ENCODE measurements around the gene CUL3. TPM values are rescaled to one million over a fixed set of nuclear protein-coding genes. Genes with fewer than 3 reads are reported as not detected.
"Not testable (repeated sequence)": the region's sequence is repeated elsewhere in the genome, so short reads cannot be mapped to it uniquely, and the experiment has no call there.

The CUL3 gene
- total RNA-seq, 2 experiments from 2014 or later, result 74.9 to 77.4 TPM

- no peaks in the 10 kb centered on the region for H3K4me1 Mint-ChIP-seq
- ChIA-PET POLR2A (no interaction called here), CTCF (no interaction called here)
- no peaks in the 10 kb centered on the region for H3K9me3 Mint-ChIP-seq
- no peak overlapping the region for H3K4me3 Mint-ChIP-seq
- no peak for DNase-seq
- H3K27ac Mint-ChIP-seq, result no peak overlapping the region
- peaks cover 4% of the 10 kb centered on the region for H3K27me3 Mint-ChIP-seq
- H3K36me3 Mint-ChIP-seq (ENCODE audit: low read depth), result no peaks in the 10 kb centered on the region
Measured at GRCh38 chr2:224596289-224596688, 11.1 kb upstream of the CUL3 start.

GRCh38 chr2:224595518-224595917, 10.4 kb upstream of the CUL3 start:
- ChIA-PET POLR2A (no interaction called here), CTCF (interaction anchor here (0.5 kb wide), 1 partner anchor 45 kb away, joined by 3 read pairs; no protein-coding TSS in a partner anchor)
- H3K27ac Mint-ChIP-seq, result no peak overlapping the region
- no peak overlapping the region for H3K4me3 Mint-ChIP-seq
- no peaks in the 10 kb centered on the region for H3K4me1 Mint-ChIP-seq
- no peak for DNase-seq
- peaks cover 2% of the 10 kb centered on the region for H3K36me3 Mint-ChIP-seq (ENCODE audit: low read depth)
- H3K9me3 Mint-ChIP-seq, result no peaks in the 10 kb centered on the region
- peaks cover 3% of the 10 kb centered on the region for H3K27me3 Mint-ChIP-seq

GRCh38 chr2:224594840-224595239, 9.7 kb upstream of the CUL3 start:
- Mint-ChIP-seq H3K27ac (no peak overlapping the region), H3K27me3 (no peaks in the 10 kb centered on the region), H3K4me3 (no peak overlapping the region), H3K36me3 (ENCODE audit: low read depth) (peaks cover 2% of the 10 kb centered on the region), H3K4me1 (no peaks in the 10 kb centered on the region), H3K9me3 (no peaks in the 10 kb centered on the region)
- ChIA-PET CTCF (interaction anchor here (0.5 kb wide), 1 partner anchor 44 kb away, joined by 3 read pairs; no protein-coding TSS in a partner anchor), POLR2A (no interaction called here)
- no peak for DNase-seq

- no peak overlapping the region for H3K4me3 Mint-ChIP-seq
- no peak overlapping the region for H3K27ac Mint-ChIP-seq
- H3K36me3 Mint-ChIP-seq (ENCODE audit: low read depth), result peaks cover 2% of the 10 kb centered on the region
- ChIA-PET POLR2A (no interaction called here), CTCF (no interaction called here)
- no peaks in the 10 kb centered on the region for H3K27me3 Mint-ChIP-seq
- no peaks in the 10 kb centered on the region for H3K9me3 Mint-ChIP-seq
- peaks cover 13% of the 10 kb centered on the region for H3K4me1 Mint-ChIP-seq
- DNase-seq, result no peak
Measured at GRCh38 chr2:224591220-224591619, 6.1 kb upstream of the CUL3 start.

- H3K27me3 Mint-ChIP-seq, result no peaks in the 10 kb centered on the region
- H3K36me3 Mint-ChIP-seq (ENCODE audit: low read depth), result peaks cover 20% of the 10 kb centered on the region
- peak overlapping the region; percentile 93 for H3K27ac Mint-ChIP-seq
- POLR2A ChIA-PET, result interaction anchor here (0.6 to 0.9 kb wide), 2 partner anchors 11 to 55 kb away, joined by 3 read pairs; no protein-coding TSS in a partner anchor
- H3K9me3 Mint-ChIP-seq, result no peaks in the 10 kb centered on the region
- DNase-seq, result no peak
- CTCF ChIA-PET, result interaction anchor here (0.6 kb wide), 1 partner anchor 678 kb away, joined by 3 read pairs; no protein-coding TSS in a partner anchor
- H3K4me1 Mint-ChIP-seq, result peaks cover 39% of the 10 kb centered on the region
- H3K4me3 Mint-ChIP-seq, result peak overlapping the region; percentile 80
Measured at GRCh38 chr2:224586127-224586695, 1.0 kb upstream of the CUL3 start.

GRCh38 chr2:224584785-224585210, 365 bp downstream of the CUL3 start:
- peaks cover 19% of the 10 kb centered on the region for H3K36me3 Mint-ChIP-seq (ENCODE audit: low read depth)
- H3K4me3 Mint-ChIP-seq, result peak overlapping the region; percentile 80
- POLR2A ChIA-PET, result no interaction called here
- CTCF ChIA-PET, result interaction anchor here (1.5 kb wide), 1 partner anchor 10 kb away, joined by 3 read pairs; no protein-coding TSS in a partner anchor
- peaks cover 51% of the 10 kb centered on the region for H3K4me1 Mint-ChIP-seq
- peak; percentile 72 for DNase-seq
- no peaks in the 10 kb centered on the region for H3K9me3 Mint-ChIP-seq
- H3K27ac Mint-ChIP-seq, result peak overlapping the region; percentile 94
- H3K27me3 Mint-ChIP-seq, result no peaks in the 10 kb centered on the region

- ChIA-PET POLR2A (no interaction called here), CTCF (interaction anchor here (1.5 kb wide), 1 partner anchor 9 kb away, joined by 3 read pairs; no protein-coding TSS in a partner anchor)
- Mint-ChIP-seq H3K27ac (peak overlapping the region; percentile 96), H3K27me3 (no peaks in the 10 kb centered on the region), H3K4me1 (peaks cover 57% of the 10 kb centered on the region), H3K4me3 (peak overlapping the region; percentile 98), H3K36me3 (ENCODE audit: low read depth) (peaks cover 21% of the 10 kb centered on the region), H3K9me3 (no peaks in the 10 kb centered on the region)
- peak; percentile 30 for DNase-seq
Measured at GRCh38 chr2:224584111-224584784, 915 bp downstream of the CUL3 start.

GRCh38 chr2:224583033-224583432, 2.1 kb downstream of the CUL3 start:
- POLR2A ChIA-PET, result not testable (repeated sequence)
- CTCF ChIA-PET, result interaction anchor here (1.0 to 1.3 kb wide), 3 partner anchors 8 to 45 kb away, joined by 3 read pairs; no protein-coding TSS in a partner anchor
- H3K4me1 Mint-ChIP-seq, result peaks cover 58% of the 10 kb centered on the region

GRCh38 chr2:224580248-224580647, 4.9 kb downstream of the CUL3 start:
- POLR2A ChIA-PET, result no interaction called here
- H3K27ac Mint-ChIP-seq, result no peak overlapping the region
- no peak overlapping the region for H3K4me3 Mint-ChIP-seq
- peaks cover 72% of the 10 kb centered on the region for H3K4me1 Mint-ChIP-seq
- no peaks in the 10 kb centered on the region for H3K9me3 Mint-ChIP-seq
- CTCF ChIA-PET, result interaction anchor here (1.1 kb wide), 1 partner anchor 46 kb away, joined by 3 read pairs; no protein-coding TSS in a partner anchor
- no peaks in the 10 kb centered on the region for H3K27me3 Mint-ChIP-seq
- DNase-seq, result no peak
- peaks cover 22% of the 10 kb centered on the region for H3K36me3 Mint-ChIP-seq (ENCODE audit: low read depth)

More at GRCh38 chr2:224583033-224583432, 2.1 kb downstream of the CUL3 start:
- not testable (repeated sequence) for DNase-seq, H3K9me3 Mint-ChIP-seq, H3K27me3 Mint-ChIP-seq, H3K27ac Mint-ChIP-seq
- H3K4me3 Mint-ChIP-seq, result peak overlapping the region; percentile 98
- peaks cover 21% of the 10 kb centered on the region for H3K36me3 Mint-ChIP-seq (ENCODE audit: low read depth)

- Mint-ChIP-seq H3K9me3 (no peaks in the 10 kb centered on the region), H3K4me1 (peaks cover 80% of the 10 kb centered on the region), H3K27ac (peak overlapping the region; percentile 21), H3K27me3 (no peaks in the 10 kb centered on the region), H3K36me3 (ENCODE audit: low read depth) (peaks cover 22% of the 10 kb centered on the region), H3K4me3 (no peak overlapping the region)
- ChIA-PET CTCF (interaction anchor here (1.1 kb wide), 1 partner anchor 45 kb away, joined by 3 read pairs; no protein-coding TSS in a partner anchor), POLR2A (no interaction called here)
- no peak for DNase-seq
Measured at GRCh38 chr2:224579411-224579810, 5.8 kb downstream of the CUL3 start.

- Mint-ChIP-seq H3K27ac (no peak overlapping the region), H3K27me3 (no peaks in the 10 kb centered on the region), H3K4me1 (peaks cover 78% of the 10 kb centered on the region), H3K36me3 (ENCODE audit: low read depth) (peaks cover 17% of the 10 kb centered on the region), H3K4me3 (no peak overlapping the region), H3K9me3 (no peaks in the 10 kb centered on the region)
- POLR2A ChIA-PET, result interaction anchor here (0.6 kb wide), 1 partner anchor 42 kb away, joined by 6 read pairs; no protein-coding TSS in a partner anchor
- no peak for DNase-seq
- CTCF ChIA-PET, result interaction anchor here (0.8 kb wide), 1 partner anchor 11 kb away, joined by 3 read pairs; no protein-coding TSS in a partner anchor
Measured at GRCh38 chr2:224577541-224577940, 7.6 kb downstream of the CUL3 start.

GRCh38 chr2:224576088-224576715, 9.0 kb downstream of the CUL3 start:
- Mint-ChIP-seq H3K4me1 (peaks cover 79% of the 10 kb centered on the region), H3K27me3 (no peaks in the 10 kb centered on the region), H3K36me3 (ENCODE audit: low read depth) (peaks cover 13% of the 10 kb centered on the region), H3K4me3 (peak overlapping the region; percentile 26), H3K27ac (no peak overlapping the region), H3K9me3 (no peaks in the 10 kb centered on the region)
- DNase-seq, result no peak
- POLR2A ChIA-PET, result no interaction called here
- CTCF ChIA-PET, result no interaction called here
